Measurements from ENCODE around the gene CST1.
"Not testable (repeated sequence)": the region's sequence is repeated elsewhere in the genome, so short reads cannot be mapped to it uniquely, and the experiment has no call there.

Gene CST1

GRCh38 chr20:23753589-23753988, 2.9 kb upstream of the CST1 start:
- no peak for DNase-seq

- no peak for DNase-seq
These were observed 2.4 kb upstream of the CST1 start for GRCh38 chr20:23753194-23753548.

GRCh38 chr20:23752481-23753193, 1.9 kb upstream of the CST1 start:
- no peak for DNase-seq

GRCh38 chr20:23752019-23752418, 1.3 kb upstream of the CST1 start:
- no peak for DNase-seq

GRCh38 chr20:23749746-23750145, 989 bp downstream of the CST1 start:
- DNase-seq, result no peak

GRCh38 chr20:23748975-23749374, 1.8 kb downstream of the CST1 start:
- DNase-seq, result not testable (repeated sequence)

GRCh38 chr20:23747551-23747950, 3.2 kb downstream of the CST1 start:
- not testable (repeated sequence) for DNase-seq

- not testable (repeated sequence) for DNase-seq
These were observed 3.6 kb downstream of the CST1 start for GRCh38 chr20:23747092-23747491.

GRCh38 chr20:23746321-23746720, 4.4 kb downstream of the CST1 start:
- DNase-seq, result no peak

GRCh38 chr20:23745247-23745646, 5.5 kb downstream of the CST1 start:
- no peak for DNase-seq

- DNase-seq, result no peak
These were observed 5.9 kb downstream of the CST1 start for GRCh38 chr20:23744817-23745216.

- not testable (repeated sequence) for DNase-seq
These were observed 15.3 kb downstream of the CST1 start for GRCh38 chr20:23735391-23735790.

GRCh38 chr20:23734949-23735348, 15.8 kb downstream of the CST1 start:
- DNase-seq, result not testable (repeated sequence)

- DNase-seq, result not testable (repeated sequence)
These were observed 16.3 kb downstream of the CST1 start for GRCh38 chr20:23734440-23734839.

GRCh38 chr20:23727016-23727415, 23.7 kb downstream of the CST1 start:
- no peak for DNase-seq

GRCh38 chr20:23725102-23725501, 25.6 kb downstream of the CST1 start:
- DNase-seq, result no peak

GRCh38 chr20:23723659-23724307, 27.0 kb downstream of the CST1 start:
- DNase-seq, result not testable (repeated sequence)

GRCh38 chr20:23722851-23723250, 27.9 kb downstream of the CST1 start:
- not testable (repeated sequence) for DNase-seq

- no peak for DNase-seq
These were observed 28.8 kb downstream of the CST1 start for GRCh38 chr20:23721962-23722361.

GRCh38 chr20:23719351-23719750, 31.4 kb downstream of the CST1 start:
- DNase-seq, result not testable (repeated sequence)

- not testable (repeated sequence) for DNase-seq
These were observed 39.0 kb downstream of the CST1 start for GRCh38 chr20:23711778-23712177.

GRCh38 chr20:23710771-23711170, 40.0 kb downstream of the CST1 start:
- no peak for DNase-seq

GRCh38 chr20:23705895-23706294, 44.8 kb downstream of the CST1 start:
- DNase-seq, result no peak

GRCh38 chr20:23702021-23702420, 48.7 kb downstream of the CST1 start:
- DNase-seq, result no peak

- DNase-seq, result no peak
These were observed 49.8 kb downstream of the CST1 start for GRCh38 chr20:23700931-23701330.

Measured in DMS79 treated with DMSO at 0.1 percent for 48 hours (cell line).